ENCODE data around the gene PMEPA1. TPM values are rescaled to one million over a fixed set of nuclear protein-coding genes. Genes with fewer than 3 reads are reported as not detected.

PMEPA1 gene
- total and polyA plus RNA-seq, 10 of the 15 experiments (the other 5 are each of a cell fraction or from before 2014, with no cell fraction given): 0.02 to 0.10 (median 0.04) TPM; not detected in 3

DNA sequence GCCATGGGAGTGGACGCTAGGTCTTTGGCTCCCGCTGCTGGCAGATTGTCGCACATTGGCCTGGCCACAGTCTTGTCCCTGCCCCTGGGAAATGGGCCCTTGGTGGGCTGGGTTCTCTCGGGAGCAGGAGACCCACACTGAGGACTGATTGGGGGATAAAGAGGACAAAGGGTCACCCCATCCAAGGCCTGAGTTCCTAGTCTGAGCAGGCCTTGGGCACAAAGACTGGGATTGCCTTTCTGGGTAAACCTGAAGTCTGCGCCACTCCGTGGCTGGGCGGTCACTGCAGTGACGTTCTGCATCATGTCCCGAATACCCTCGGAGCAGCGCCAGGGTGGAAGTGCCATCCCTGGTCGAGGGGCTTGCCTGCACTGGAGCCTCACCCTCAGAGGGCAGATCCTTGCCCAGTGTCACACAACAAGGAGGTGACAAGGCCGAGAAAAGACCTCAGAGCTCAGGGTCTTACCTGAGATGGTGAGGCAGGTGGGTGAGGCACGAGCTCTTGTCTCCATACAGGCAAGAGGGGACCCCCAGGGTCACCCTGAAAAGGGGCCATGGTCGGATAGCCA, 53.5 kb downstream of the PMEPA1 start:
- ATAC-seq (no peak), DNase-seq (ENCODE audit: low read depth, low spot score) (no peak), FAIRE-seq (no peak)
- ChIA-PET RAD21 (ENCODE audit: unreplicated experiment) (interaction anchor here (0.7 kb wide), 1 partner anchor 26 kb away, joined by 4 read pairs; no protein-coding TSS in a partner anchor), SMC1A (ENCODE audit: uncharacterized antibody, unreplicated experiment) (no interaction called here), CTCF (interaction anchor here (4.7 kb wide), 1 partner anchor 431 kb away, joined by 48 read pairs; no protein-coding TSS in a partner anchor), POLR2A (no interaction called here)
- H4K20me1 ChIP-seq (ENCODE audit: control insufficient read depth, insufficient read depth): no peaks in the 10 kb centered on the region
- H3K27me3 ChIP-seq (replicated peaks in 1 of 2; ENCODE audit: control insufficient read depth in 2 of 2, insufficient read depth in 2 of 2, low read length in 1 of 2): no peaks in the 10 kb centered on the region
- no peaks in the 10 kb centered on the region for H3K9me3 ChIP-seq (replicated peaks; ENCODE audit: control insufficient read depth, insufficient read depth, low read length)
- no peaks in the 10 kb centered on the region for H3K79me2 ChIP-seq (ENCODE audit: control insufficient read depth, insufficient read depth, low read length)
- intact Hi-C loops (cut with micrococcal nuclease; ENCODE audit: unreplicated experiment): no loop called here
- no peak overlapping the region for H2AFZ ChIP-seq (ENCODE audit: control insufficient read depth, low read depth, low read length)
- no peak overlapping the region for H3K9ac ChIP-seq (ENCODE audit: control insufficient read depth, insufficient read depth, low read length)
- no peak overlapping the region for H3K4me2 ChIP-seq (ENCODE audit: control insufficient read depth, insufficient read depth)
- H3K36me3 ChIP-seq (ENCODE audit: control insufficient read depth in 2 of 2, insufficient read depth in 2 of 2, low read length in 1 of 2): no peaks in the 10 kb centered on the region
- no peak overlapping the region for H3K27ac ChIP-seq (ENCODE audit: control insufficient read depth, insufficient read depth)
- WGBS (ENCODE audit: insufficient coverage, insufficient replicate concordance, low lambda C conversion rate, missing lambda C conversion rate): 48% methylated on average over 15 of the region's 15 CpGs
- no peaks in the 10 kb centered on the region for H3K4me1 ChIP-seq (ENCODE audit: control insufficient read depth, insufficient read depth, low read length)
- in situ Hi-C loops (cut with MboI): loop anchor here (5.0 kb wide), 1 partner anchor 526 kb away; no protein-coding TSS in a partner anchor
- H3K4me3 ChIP-seq: no peak overlapping the region
- BruUV-seq (replicated peaks): no TSS peak
- TF ChIP-seq SREBF1 (IDR thresholded peaks at IDR 0.05; ENCODE audit: low read length) (no peak), ETV6 (conservative IDR thresholded peaks at IDR 0.05 in 1 of 2, IDR thresholded peaks at IDR 0.05 in 1 of 2; ENCODE audit: borderline replicate concordance in 1 of 2, low read depth in 1 of 2) (no peak), ZZZ3 (IDR thresholded peaks at IDR 0.05; ENCODE audit: control insufficient read depth, insufficient read length, low read depth) (no peak), ZNF384 (IDR thresholded peaks at IDR 0.05; ENCODE audit: borderline replicate concordance, low read depth, low read length) (no peak), BMI1 (IDR thresholded peaks at IDR 0.05; ENCODE audit: borderline replicate concordance) (no peak), FOXK2 (IDR thresholded peaks at IDR 0.05) (no peak)
- TF ChIP-seq, protein P1, sequence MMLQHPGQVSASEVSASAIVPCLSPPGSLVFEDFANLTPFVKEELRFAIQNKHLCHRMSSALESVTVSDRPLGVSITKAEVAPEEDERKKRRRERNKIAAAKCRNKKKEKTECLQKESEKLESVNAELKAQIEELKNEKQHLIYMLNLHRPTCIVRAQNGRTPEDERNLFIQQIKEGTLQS (IDR thresholded peaks at IDR 0.05; ENCODE audit: borderline replicate concordance, extremely low read depth, low read depth, low read length): no peak
- TF ChIP-seq, protein P2, sequence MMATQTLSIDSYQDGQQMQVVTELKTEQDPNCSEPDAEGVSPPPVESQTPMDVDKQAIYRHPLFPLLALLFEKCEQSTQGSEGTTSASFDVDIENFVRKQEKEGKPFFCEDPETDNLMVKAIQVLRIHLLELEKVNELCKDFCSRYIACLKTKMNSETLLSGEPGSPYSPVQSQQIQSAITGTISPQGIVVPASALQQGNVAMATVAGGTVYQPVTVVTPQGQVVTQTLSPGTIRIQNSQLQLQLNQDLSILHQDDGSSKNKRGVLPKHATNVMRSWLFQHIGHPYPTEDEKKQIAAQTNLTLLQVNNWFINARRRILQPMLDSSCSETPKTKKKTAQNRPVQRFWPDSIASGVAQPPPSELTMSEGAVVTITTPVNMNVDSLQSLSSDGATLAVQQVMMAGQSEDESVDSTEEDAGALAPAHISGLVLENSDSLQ (IDR thresholded peaks at IDR 0.05): no peak
- TF ChIP-seq, protein P3, sequence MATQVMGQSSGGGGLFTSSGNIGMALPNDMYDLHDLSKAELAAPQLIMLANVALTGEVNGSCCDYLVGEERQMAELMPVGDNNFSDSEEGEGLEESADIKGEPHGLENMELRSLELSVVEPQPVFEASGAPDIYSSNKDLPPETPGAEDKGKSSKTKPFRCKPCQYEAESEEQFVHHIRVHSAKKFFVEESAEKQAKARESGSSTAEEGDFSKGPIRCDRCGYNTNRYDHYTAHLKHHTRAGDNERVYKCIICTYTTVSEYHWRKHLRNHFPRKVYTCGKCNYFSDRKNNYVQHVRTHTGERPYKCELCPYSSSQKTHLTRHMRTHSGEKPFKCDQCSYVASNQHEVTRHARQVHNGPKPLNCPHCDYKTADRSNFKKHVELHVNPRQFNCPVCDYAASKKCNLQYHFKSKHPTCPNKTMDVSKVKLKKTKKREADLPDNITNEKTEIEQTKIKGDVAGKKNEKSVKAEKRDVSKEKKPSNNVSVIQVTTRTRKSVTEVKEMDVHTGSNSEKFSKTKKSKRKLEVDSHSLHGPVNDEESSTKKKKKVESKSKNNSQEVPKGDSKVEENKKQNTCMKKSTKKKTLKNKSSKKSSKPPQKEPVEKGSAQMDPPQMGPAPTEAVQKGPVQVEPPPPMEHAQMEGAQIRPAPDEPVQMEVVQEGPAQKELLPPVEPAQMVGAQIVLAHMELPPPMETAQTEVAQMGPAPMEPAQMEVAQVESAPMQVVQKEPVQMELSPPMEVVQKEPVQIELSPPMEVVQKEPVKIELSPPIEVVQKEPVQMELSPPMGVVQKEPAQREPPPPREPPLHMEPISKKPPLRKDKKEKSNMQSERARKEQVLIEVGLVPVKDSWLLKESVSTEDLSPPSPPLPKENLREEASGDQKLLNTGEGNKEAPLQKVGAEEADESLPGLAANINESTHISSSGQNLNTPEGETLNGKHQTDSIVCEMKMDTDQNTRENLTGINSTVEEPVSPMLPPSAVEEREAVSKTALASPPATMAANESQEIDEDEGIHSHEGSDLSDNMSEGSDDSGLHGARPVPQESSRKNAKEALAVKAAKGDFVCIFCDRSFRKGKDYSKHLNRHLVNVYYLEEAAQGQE (IDR thresholded peaks at IDR 0.05; ENCODE audit: low read depth, low read length): no peak
- TF ChIP-seq, protein P4, sequence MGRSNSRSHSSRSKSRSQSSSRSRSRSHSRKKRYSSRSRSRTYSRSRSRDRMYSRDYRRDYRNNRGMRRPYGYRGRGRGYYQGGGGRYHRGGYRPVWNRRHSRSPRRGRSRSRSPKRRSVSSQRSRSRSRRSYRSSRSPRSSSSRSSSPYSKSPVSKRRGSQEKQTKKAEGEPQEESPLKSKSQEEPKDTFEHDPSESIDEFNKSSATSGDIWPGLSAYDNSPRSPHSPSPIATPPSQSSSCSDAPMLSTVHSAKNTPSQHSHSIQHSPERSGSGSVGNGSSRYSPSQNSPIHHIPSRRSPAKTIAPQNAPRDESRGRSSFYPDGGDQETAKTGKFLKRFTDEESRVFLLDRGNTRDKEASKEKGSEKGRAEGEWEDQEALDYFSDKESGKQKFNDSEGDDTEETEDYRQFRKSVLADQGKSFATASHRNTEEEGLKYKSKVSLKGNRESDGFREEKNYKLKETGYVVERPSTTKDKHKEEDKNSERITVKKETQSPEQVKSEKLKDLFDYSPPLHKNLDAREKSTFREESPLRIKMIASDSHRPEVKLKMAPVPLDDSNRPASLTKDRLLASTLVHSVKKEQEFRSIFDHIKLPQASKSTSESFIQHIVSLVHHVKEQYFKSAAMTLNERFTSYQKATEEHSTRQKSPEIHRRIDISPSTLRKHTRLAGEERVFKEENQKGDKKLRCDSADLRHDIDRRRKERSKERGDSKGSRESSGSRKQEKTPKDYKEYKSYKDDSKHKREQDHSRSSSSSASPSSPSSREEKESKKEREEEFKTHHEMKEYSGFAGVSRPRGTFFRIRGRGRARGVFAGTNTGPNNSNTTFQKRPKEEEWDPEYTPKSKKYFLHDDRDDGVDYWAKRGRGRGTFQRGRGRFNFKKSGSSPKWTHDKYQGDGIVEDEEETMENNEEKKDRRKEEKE (IDR thresholded peaks at IDR 0.05): no peak
